ENCODE results near the gene PRX. TPM values are rescaled to one million over a fixed set of nuclear protein-coding genes. Genes with fewer than 3 reads are reported as not detected.

The PRX gene
- total and polyA plus RNA-seq, 2 of the 13 experiments (the other 11 are each of a cell fraction or from before 2014, with no cell fraction given) = 0.66 TPM

GRCh38 chr19:40419066-40419612, 6.0 kb upstream of the PRX start (continued):
- TF ChIP-seq ZNF704 (CRISPR knock-in tag; IDR thresholded peaks at IDR 0.05; ENCODE audit: borderline replicate concordance) (no peak), ZGPAT (CRISPR knock-in tag; IDR thresholded peaks at IDR 0.05) (no peak), NFE2 (CRISPR knock-in tag; IDR thresholded peaks at IDR 0.05) (no peak), HES4 (CRISPR knock-in tag; IDR thresholded peaks at IDR 0.05; ENCODE audit: borderline replicate concordance) (no peak), ATF7 (IDR thresholded peaks at IDR 0.05) (no peak), ATF7 (CRISPR knock-in tag; IDR thresholded peaks at IDR 0.05) (no peak)

- no peaks in the 10 kb centered on the region for H3K79me2 ChIP-seq (ENCODE audit: insufficient read depth, low read length)
- H3K4me3 ChIP-seq (replicated peaks in 1 of 3; ENCODE audit: insufficient read depth in 1 of 3, low read depth in 2 of 3, low read length in 3 of 3) = no peak overlapping the region
- no peak overlapping the region for H3K27ac ChIP-seq (ENCODE audit: extremely low read length, insufficient read depth, low read length)
- peaks cover 53% of the 10 kb centered on the region for H3K4me1 ChIP-seq (ENCODE audit: insufficient read depth, low read length)
- ChIA-PET CTCF (ENCODE audit: low intra/inter-chr PET ratio, low total read pairs) (no interaction called here), POLR2A (interaction anchor here (2.0 to 2.6 kb wide), 2 partner anchors 8 to 25 kb away, joined by 12 to 20 read pairs; partner anchors contain the start of gene SERTAD1)
- 53% methylated on average over 3 of the region's 3 CpGs for WGBS (ENCODE audit: low lambda C conversion rate)
- no peak overlapping the region for H2AFZ ChIP-seq (ENCODE audit: low read length)
- DNase-seq (ENCODE audit: low spot score) (no peak), ATAC-seq (no peak), FAIRE-seq (no peak)
- H3K4me2 ChIP-seq (ENCODE audit: low read depth, low read length) = peak overlapping the region; percentile 79; the same call in 1 of the 2 replicates
- H3K9ac ChIP-seq (ENCODE audit: insufficient read depth, low read depth, low read length) = no peak overlapping the region
- H3K9me3 ChIP-seq (ENCODE audit: low read length) = no peaks in the 10 kb centered on the region
- in situ Hi-C loops (cut with HindIII; ENCODE audit: extremely low pct_ligation_motif_present, low pct_unique_long_range_greater_than_20kb) = no loop called here
- H3K36me3 ChIP-seq (replicated peaks in 1 of 2; ENCODE audit: control insufficient read depth in 1 of 2, insufficient read depth in 2 of 2, low read length in 2 of 2) = peaks cover 0 to 2% of the 10 kb centered on the region in 2 experiments; a peak in 1 of 5 replicates
- H4K20me1 ChIP-seq (ENCODE audit: insufficient read depth, low read length) = no peaks in the 10 kb centered on the region
- intact Hi-C loops (cut with micrococcal nuclease; ENCODE audit: unreplicated experiment) = no loop called here
- H3K27me3 ChIP-seq (ENCODE audit: control insufficient read depth in 1 of 2, insufficient read depth in 2 of 2, low read length in 2 of 2) = 0 out of 5 replicates have a peak, but pooled peaks cover 0 to 5% of the 10 kb centered on the region in 2 experiments
- no TSS peak for BruUV-seq (replicated peaks)
- no peak for TF ChIP-seq ZNF318 (CRISPR knock-in tag; IDR thresholded peaks at IDR 0.05)
- TF ChIP-seq ZNF749 (CRISPR knock-in tag; IDR thresholded peaks at IDR 0.05; ENCODE audit: borderline replicate concordance) = no peak
- TF ChIP-seq DRAP1 (CRISPR knock-in tag; IDR thresholded peaks at IDR 0.05) = no peak
- no peak for TF ChIP-seq RFXAP (CRISPR knock-in tag; IDR thresholded peaks at IDR 0.05; ENCODE audit: borderline replicate concordance)
- TF ChIP-seq ZNF839 (CRISPR knock-in tag; IDR thresholded peaks at IDR 0.05; ENCODE audit: borderline replicate concordance) = no peak
Measured at GRCh38 chr19:40418040-40418439, 4.9 kb upstream of the PRX start.

All from HepG2 (cell line).